Measurements from ENCODE around the gene MINDY1. TPM values are rescaled to one million over a fixed set of nuclear protein-coding genes. Genes with fewer than 3 reads are reported as not detected.

Gene MINDY1
- total RNA-seq, 2 donors from 2014 or later: 40.4 to 43.1 TPM

GRCh38 chr1:150957666-150958065 lies 49.0 kb downstream of the MINDY1 start:
- no peak overlapping the region for H3K27ac ChIP-seq
- H3K36me3 ChIP-seq: peaks cover 16% of the 10 kb centered on the region
- no peaks in the 10 kb centered on the region for H3K9me3 ChIP-seq
- no peaks in the 10 kb centered on the region for H3K27me3 ChIP-seq
- intact Hi-C loops (cut with DNase I): no loop called here
- TF ChIP-seq, protein P1, sequence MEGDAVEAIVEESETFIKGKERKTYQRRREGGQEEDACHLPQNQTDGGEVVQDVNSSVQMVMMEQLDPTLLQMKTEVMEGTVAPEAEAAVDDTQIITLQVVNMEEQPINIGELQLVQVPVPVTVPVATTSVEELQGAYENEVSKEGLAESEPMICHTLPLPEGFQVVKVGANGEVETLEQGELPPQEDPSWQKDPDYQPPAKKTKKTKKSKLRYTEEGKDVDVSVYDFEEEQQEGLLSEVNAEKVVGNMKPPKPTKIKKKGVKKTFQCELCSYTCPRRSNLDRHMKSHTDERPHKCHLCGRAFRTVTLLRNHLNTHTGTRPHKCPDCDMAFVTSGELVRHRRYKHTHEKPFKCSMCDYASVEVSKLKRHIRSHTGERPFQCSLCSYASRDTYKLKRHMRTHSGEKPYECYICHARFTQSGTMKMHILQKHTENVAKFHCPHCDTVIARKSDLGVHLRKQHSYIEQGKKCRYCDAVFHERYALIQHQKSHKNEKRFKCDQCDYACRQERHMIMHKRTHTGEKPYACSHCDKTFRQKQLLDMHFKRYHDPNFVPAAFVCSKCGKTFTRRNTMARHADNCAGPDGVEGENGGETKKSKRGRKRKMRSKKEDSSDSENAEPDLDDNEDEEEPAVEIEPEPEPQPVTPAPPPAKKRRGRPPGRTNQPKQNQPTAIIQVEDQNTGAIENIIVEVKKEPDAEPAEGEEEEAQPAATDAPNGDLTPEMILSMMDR (IDR thresholded peaks at IDR 0.05): no peak
- H3K9ac ChIP-seq (ENCODE audit: low read depth in 2 of 2, low read length in 2 of 2): no peak overlapping the region
- no peaks in the 10 kb centered on the region for H3K4me1 ChIP-seq
- no peak overlapping the region for H3K4me3 ChIP-seq
- no peak for DNase-seq

DNA sequence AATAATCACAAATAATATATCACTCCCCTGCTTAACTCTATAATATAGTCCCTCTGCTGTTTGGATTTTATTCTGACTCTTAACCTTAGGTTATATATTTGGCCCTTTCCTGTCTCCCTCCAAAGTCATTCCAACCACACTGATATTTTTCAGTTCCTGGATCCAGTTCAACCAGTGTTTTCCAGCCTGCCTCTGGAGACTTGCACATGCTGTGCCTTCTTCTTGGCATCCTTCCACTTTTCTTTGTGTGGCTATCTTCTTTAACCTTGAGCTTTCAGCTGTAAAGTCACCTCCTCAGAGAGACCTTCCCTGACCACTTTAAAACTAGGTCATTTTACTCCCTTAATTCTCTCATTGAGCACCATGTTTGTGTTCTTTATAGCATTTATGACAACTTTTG lies 51.4 kb downstream of the MINDY1 start:
- H3K27me3 ChIP-seq: no peaks in the 10 kb centered on the region
- no peak for DNase-seq
- no peak overlapping the region for H3K9ac ChIP-seq (ENCODE audit: low read depth in 2 of 2, low read length in 2 of 2)
- intact Hi-C loops (cut with DNase I): no loop called here
- H3K4me1 ChIP-seq: no peaks in the 10 kb centered on the region
- no peak overlapping the region for H3K27ac ChIP-seq
- H3K36me3 ChIP-seq: peaks cover 21% of the 10 kb centered on the region
- no peak overlapping the region for H3K4me3 ChIP-seq
- TF ChIP-seq, protein P1 (IDR thresholded peaks at IDR 0.05): no peak
- no peaks in the 10 kb centered on the region for H3K9me3 ChIP-seq

DNA sequence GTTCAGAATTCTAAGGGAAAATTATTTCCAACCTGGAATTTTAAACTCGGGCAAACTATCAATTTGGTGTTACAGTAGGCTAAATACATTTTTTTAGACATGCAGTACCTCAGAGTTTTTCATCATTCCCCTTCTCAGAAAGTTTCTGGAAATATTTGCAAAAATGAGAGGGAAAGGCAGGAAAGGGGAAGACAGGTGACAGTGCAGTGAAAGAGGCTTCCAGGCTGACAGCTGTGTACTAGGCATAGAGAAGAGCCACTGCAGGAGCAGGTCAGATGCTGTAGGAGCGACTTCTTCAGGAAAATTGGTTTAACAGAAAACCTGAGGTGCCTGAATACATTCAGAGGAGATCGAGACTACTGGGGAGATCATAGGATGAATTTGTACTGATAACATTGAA lies 52.0 kb downstream of the MINDY1 start:
- H3K36me3 ChIP-seq: peaks cover 22% of the 10 kb centered on the region
- intact Hi-C loops (cut with DNase I): no loop called here
- no peaks in the 10 kb centered on the region for H3K27me3 ChIP-seq
- H3K9me3 ChIP-seq: no peaks in the 10 kb centered on the region
- H3K27ac ChIP-seq: no peak overlapping the region
- no peak overlapping the region for H3K9ac ChIP-seq (ENCODE audit: low read depth in 2 of 2, low read length in 2 of 2)
- H3K4me3 ChIP-seq: no peak overlapping the region
- H3K4me1 ChIP-seq: no peaks in the 10 kb centered on the region
- TF ChIP-seq, protein P1 (IDR thresholded peaks at IDR 0.05): no peak
- no peak for DNase-seq

Other genes with a start within 250 kb of the MINDY1 start
- gene CTSS, start 241.1 kb downstream of the MINDY1 start, total RNA-seq: 100 to 1,000 TPM; 210 to 554 TPM
- gene CTSK, start 198.6 kb downstream of the MINDY1 start, total RNA-seq: 10 to 100 TPM; 11.4 to 33.6 TPM
- gene ARNT, start 130.3 kb downstream of the MINDY1 start, total RNA-seq: 10 to 100 TPM; 29.5 to 41.7 TPM
- gene CTXND2, start 119.8 kb downstream of the MINDY1 start, total RNA-seq: not detected
- 10 to 100 TPM; 28.2 to 32.8 TPM for gene SETDB1, start 80.5 kb downstream of the MINDY1 start, total RNA-seq
- 100 to 1,000 TPM; 140 to 157 TPM for gene CERS2, start 32.1 kb downstream of the MINDY1 start, total RNA-seq
- gene ANXA9, start 24.6 kb downstream of the MINDY1 start, total RNA-seq: under 1 TPM; 0.40 to 0.53 TPM
- 10 to 100 TPM; 20.4 to 21.5 TPM for gene PRUNE1, start 1.5 kb upstream of the MINDY1 start, total RNA-seq
- 1 to 10 TPM in 1 of 2 donors, under 1 TPM in 1; 0.69 to 1.9 TPM for gene BNIPL, start 29.7 kb upstream of the MINDY1 start, total RNA-seq
- 1 to 10 TPM; 2.6 to 3.2 TPM for gene C1orf56, start 40.8 kb upstream of the MINDY1 start, total RNA-seq
- 10 to 100 TPM; 57.9 to 66.8 TPM for gene CDC42SE1, start 52.7 kb upstream of the MINDY1 start, total RNA-seq
- gene MLLT11, start 53.5 kb upstream of the MINDY1 start, total RNA-seq: 1 to 10 TPM in 1 of 2 donors, under 1 TPM in 1; 0.42 to 1.3 TPM
- gene GABPB2, start 63.9 kb upstream of the MINDY1 start, total RNA-seq: 10 to 100 TPM; 13.1 to 15.2 TPM
- gene SEMA6C, start 139.7 kb upstream of the MINDY1 start, total RNA-seq: 1 to 10 TPM; 1.6 to 3.2 TPM
- gene TNFAIP8L2, start 149.7 kb upstream of the MINDY1 start, total RNA-seq: 1 to 10 TPM in 1 of 2 donors, under 1 TPM in 1; 0.72 to 1.2 TPM
- 1 to 10 TPM; 6.8 to 7.2 TPM for gene LYSMD1, start 159.0 kb upstream of the MINDY1 start, total RNA-seq
- gene SCNM1, start 159.2 kb upstream of the MINDY1 start, total RNA-seq: 10 to 100 TPM; 22.7 to 31.8 TPM
- gene TMOD4, start 169.1 kb upstream of the MINDY1 start, total RNA-seq: under 1 TPM in 1 of 2 donors, not detected in 1; 0.67 TPM
- 10 to 100 TPM; 38.8 TPM for gene VPS72, start 183.3 kb upstream of the MINDY1 start, total RNA-seq
- 10 to 100 TPM; 33.3 to 38.9 TPM for gene PIP5K1A, start 191.7 kb upstream of the MINDY1 start, total RNA-seq
- gene PSMD4, start 247.8 kb upstream of the MINDY1 start, total RNA-seq: 100 to 1,000 TPM; 103 to 158 TPM